Endothelial cell (in vitro differentiated cells): ENCODE results near the gene P3H3. TPM values are rescaled to one million over a fixed set of nuclear protein-coding genes. Genes with fewer than 3 reads are reported as not detected.
"Not testable (repeated sequence)": the region's sequence is repeated elsewhere in the genome, so short reads cannot be mapped to it uniquely, and the experiment has no call there.

Experiments
- DNase-seq: peaks from one replicate; pipeline ENCODE4 v3.0.0; 2021; ENCODE audit warnings: low spot score
- H3K27ac Mint-ChIP-seq: one replicate; pipeline ENCODE4 v1.8.0; 2021; ENCODE audit warnings: mixed read lengths, inconsistent platforms; ENCODE audit not compliant: unreplicated experiment
- H3K27me3 Mint-ChIP-seq: one replicate; pipeline ENCODE4 v1.8.0; 2021; ENCODE audit warnings: mild to moderate bottlenecking, moderate library complexity, mixed read lengths, inconsistent platforms; ENCODE audit not compliant: unreplicated experiment
- H3K36me3 Mint-ChIP-seq: one replicate; pipeline ENCODE4 v1.8.0; 2021; ENCODE audit warnings: mild to moderate bottlenecking, low read depth, mixed read lengths, inconsistent platforms; ENCODE audit not compliant: unreplicated experiment
- H3K4me1 Mint-ChIP-seq: one replicate; pipeline ENCODE4 v1.8.0; 2021; ENCODE audit warnings: mild to moderate bottlenecking, mixed read lengths, inconsistent platforms; ENCODE audit not compliant: unreplicated experiment
- H3K4me3 Mint-ChIP-seq: one replicate; pipeline ENCODE4 v1.8.0; 2021; ENCODE audit warnings: mild to moderate bottlenecking, mixed read lengths, inconsistent platforms; ENCODE audit not compliant: unreplicated experiment
- H3K9me3 Mint-ChIP-seq: one replicate; pipeline ENCODE4 v1.8.0; 2021; ENCODE audit warnings: mixed read lengths, inconsistent platforms; ENCODE audit not compliant: unreplicated experiment
- CTCF ChIP-seq: fragments of 200-600 bp; sonication (generic); IDR thresholded peaks from one replicate; pipeline ENCODE4 v1.5.0; 2021; ENCODE audit warnings: antibody characterized with exemption; ENCODE audit not compliant: unreplicated experiment
- total RNA-seq: library from RNA; stranded (reverse); fragmentation: NEBNext Ultra II Directional; extraction: Animal tissue kit (Norgen Biotek cat#: 25700); gene quantifications from one replicate; pipeline ENCODE4 v1.2.1, GENCODE V29; 2021; ENCODE audit not compliant: unreplicated experiment

The P3H3 gene
- total RNA-seq, 1 donor from 2014 or later, result 48.8 TPM

- peaks cover 26% of the 10 kb centered on the region for H3K4me1 Mint-ChIP-seq
- peaks cover 11% of the 10 kb centered on the region for H3K27me3 Mint-ChIP-seq
- H3K36me3 Mint-ChIP-seq, result peaks cover 31% of the 10 kb centered on the region
- peak within 1 kb of the TSS; percentile 48 for H3K27ac Mint-ChIP-seq
- TF ChIP-seq CTCF, result no peak
- H3K4me3 Mint-ChIP-seq, result peak within 1 kb of the TSS; percentile 94
- H3K9me3 Mint-ChIP-seq, result no peaks in the 10 kb centered on the region
- peak; percentile 100 for DNase-seq
These were observed 45.1 kb downstream of the P3H3 start, which contains the start of gene SPSB2 for GRCh38 chr12:6873094-6874014. SPSB2 (minus strand) TSS chr12:6873303; CDS start chr12:6872901, 402 bp downstream.

GRCh38 chr12:6874015-6874368, 45.8 kb downstream of the P3H3 start:
- H3K27me3 Mint-ChIP-seq, result peaks cover 11% of the 10 kb centered on the region
- peak overlapping the region; percentile 48 for H3K27ac Mint-ChIP-seq
- DNase-seq, H3K9me3 Mint-ChIP-seq: not testable (repeated sequence)
- H3K4me3 Mint-ChIP-seq, result peak overlapping the region; percentile 90
- H3K36me3 Mint-ChIP-seq, result peaks cover 26% of the 10 kb centered on the region
- peaks cover 20% of the 10 kb centered on the region for H3K4me1 Mint-ChIP-seq

DNA sequence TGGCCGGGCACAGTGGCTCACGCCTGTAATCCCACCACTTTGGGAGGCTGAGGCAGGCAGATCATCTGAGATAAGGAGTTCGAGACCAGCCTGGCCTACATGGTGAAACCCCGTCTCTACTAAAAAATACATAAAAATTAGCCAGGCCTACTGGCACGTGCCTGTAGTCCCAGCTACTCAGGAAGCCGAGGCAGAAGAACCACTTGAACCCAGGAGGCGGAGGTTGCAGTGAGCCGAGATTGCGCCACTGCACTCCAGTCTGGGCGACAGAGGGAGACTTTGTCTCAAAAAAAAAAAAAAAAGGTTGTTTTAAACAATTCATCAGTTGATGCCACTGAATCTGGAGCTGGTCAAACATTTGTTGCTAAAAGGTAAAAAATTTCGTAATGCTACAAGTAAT, 51.6 kb downstream of the P3H3 start:
- H3K9me3 Mint-ChIP-seq, H3K27ac Mint-ChIP-seq, H3K36me3 Mint-ChIP-seq, H3K4me1 Mint-ChIP-seq, H3K4me3 Mint-ChIP-seq, H3K27me3 Mint-ChIP-seq, DNase-seq: not testable (repeated sequence)

GRCh38 chr12:6883252-6883651, 55.0 kb downstream of the P3H3 start:
- Mint-ChIP-seq H3K27ac (no peak overlapping the region), H3K4me1 (peaks cover 2% of the 10 kb centered on the region), H3K4me3 (no peak overlapping the region), H3K36me3 (no peaks in the 10 kb centered on the region), H3K27me3 (peaks cover 3% of the 10 kb centered on the region), H3K9me3 (no peaks in the 10 kb centered on the region)
- no peak for TF ChIP-seq CTCF
- DNase-seq, result no peak

- H3K4me1 Mint-ChIP-seq, result peaks cover 2% of the 10 kb centered on the region
- H3K9me3 Mint-ChIP-seq, result no peaks in the 10 kb centered on the region
- H3K36me3 Mint-ChIP-seq, result no peaks in the 10 kb centered on the region
- DNase-seq, result no peak
- no peak overlapping the region for H3K4me3 Mint-ChIP-seq
- no peak overlapping the region for H3K27ac Mint-ChIP-seq
- H3K27me3 Mint-ChIP-seq, result peaks cover 3% of the 10 kb centered on the region
- TF ChIP-seq CTCF, result no peak
These were observed 55.5 kb downstream of the P3H3 start for GRCh38 chr12:6883683-6884082.

- Mint-ChIP-seq H3K27ac (no peak overlapping the region), H3K36me3 (no peaks in the 10 kb centered on the region), H3K9me3 (no peaks in the 10 kb centered on the region), H3K4me3 (no peak overlapping the region), H3K4me1 (peaks cover 2% of the 10 kb centered on the region), H3K27me3 (no peaks in the 10 kb centered on the region)
- DNase-seq, result no peak
- TF ChIP-seq CTCF, result no peak
These were observed 56.3 kb downstream of the P3H3 start for GRCh38 chr12:6884539-6884938.

DNA sequence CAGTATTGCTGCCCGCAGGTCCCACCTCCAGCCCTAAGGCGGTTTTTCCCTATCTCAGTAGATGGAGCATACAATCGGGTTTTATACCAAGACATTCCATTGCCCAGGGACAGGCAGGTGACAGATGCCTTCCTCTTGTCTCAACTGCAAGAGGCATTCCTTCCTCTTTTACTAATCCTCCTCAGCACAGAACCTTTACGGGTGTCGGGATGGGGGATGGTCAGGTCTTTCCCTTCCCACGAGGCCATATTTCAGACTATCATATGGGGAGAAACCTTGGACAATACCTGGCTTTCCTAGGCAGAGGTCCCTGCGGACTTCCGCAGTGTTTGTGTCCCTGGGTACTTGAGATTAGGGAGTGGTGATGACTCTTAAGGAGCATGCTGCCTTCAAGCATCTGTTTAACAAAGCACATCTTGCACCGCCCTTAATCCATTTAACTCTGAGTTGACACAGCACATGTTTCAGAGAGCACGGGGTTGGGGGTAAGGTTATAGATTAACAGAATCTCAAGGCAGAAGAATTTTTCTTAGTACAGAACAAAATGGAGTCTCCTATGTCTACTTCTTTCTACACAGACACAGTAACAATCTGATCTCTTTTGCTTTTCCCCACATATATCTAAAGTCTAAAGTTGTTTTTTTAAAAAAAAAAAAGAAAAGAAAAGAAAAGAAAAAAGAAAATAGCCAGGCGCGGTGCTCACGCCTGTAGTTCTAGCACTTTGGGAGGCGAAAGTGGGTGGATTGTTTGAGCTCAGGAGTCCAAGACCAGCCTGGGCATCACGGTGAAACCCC, 58.2 kb downstream of the P3H3 start:
- not testable (repeated sequence) for H3K9me3 Mint-ChIP-seq, H3K4me3 Mint-ChIP-seq, H3K4me1 Mint-ChIP-seq, H3K27ac Mint-ChIP-seq, DNase-seq, H3K27me3 Mint-ChIP-seq, H3K36me3 Mint-ChIP-seq
